Measurements from ENCODE around the gene PSAPL1.

DNA sequence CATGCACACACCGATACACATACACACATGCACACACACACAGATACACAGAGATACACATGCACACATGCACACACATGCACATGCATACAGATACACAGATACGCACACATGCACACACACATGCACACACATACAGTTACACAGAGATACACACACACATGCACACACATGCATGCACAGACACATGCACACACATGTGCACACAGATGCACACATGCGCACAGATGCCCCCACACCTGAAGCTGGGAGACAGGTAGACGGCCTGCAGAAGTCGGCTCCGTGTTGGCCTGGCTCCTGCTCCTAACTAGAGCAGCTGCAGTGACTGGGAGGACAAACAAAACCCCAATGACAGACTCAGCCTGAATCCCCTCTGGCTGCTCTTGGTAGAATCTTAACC is 46.8 kb downstream of the PSAPL1 start:
- no peak for TF ChIP-seq CTCF (IDR thresholded peaks at IDR 0.05)
- TF ChIP-seq POLR2A (IDR thresholded peaks at IDR 0.05), result no peak
- no peak for TF ChIP-seq POLR2AphosphoS5 (IDR thresholded peaks at IDR 0.05)
